DND-41 (cell line): ENCODE results near the gene ITGA2B.

Experiments
- ATAC-seq: fragments of 200-7000 bp; cut with Tn5 transposase; 3 replicates; pipeline ENCODE4 v1.9.1; 2021; ENCODE audit warnings: low read depth; ENCODE audit not compliant: insufficient read depth
- DNase-seq: peaks from one replicate; pipeline ENCODE4 v3.0.0-alpha.2; 2020
- H2AFZ ChIP-seq: 2 replicates; pipeline ENCODE4 v1.6.0; 2012; ENCODE audit warnings: low read depth, low read length
- H3K27ac ChIP-seq: 2 replicates; pipeline ENCODE4 v1.5.1; 2012; ENCODE audit warnings: low read length, inconsistent platforms
- H3K27me3 ChIP-seq: fragments of 200-600 bp; sonication (generic); 2 replicates; pipeline ENCODE4 v1.6.0; 2012; ENCODE audit warnings: low read length, mild to moderate bottlenecking, inconsistent platforms; ENCODE audit not compliant: insufficient read depth, poor library complexity
- H3K36me3 ChIP-seq: 2 replicates; pipeline ENCODE4 v1.5.1; 2012; ENCODE audit warnings: low read length, inconsistent platforms; ENCODE audit not compliant: insufficient read depth
- H3K4me1 ChIP-seq: 2 replicates; pipeline ENCODE4 v1.5.1; 2012; ENCODE audit warnings: mild to moderate bottlenecking, low read length; ENCODE audit not compliant: insufficient read depth
- H3K4me2 ChIP-seq: 2 replicates; pipeline ENCODE4 v1.6.0; 2012; ENCODE audit warnings: mild to moderate bottlenecking, moderate library complexity, low read length, inconsistent platforms; ENCODE audit not compliant: insufficient read depth
- H3K4me3 ChIP-seq, 2 experiments: fragments of 200-600 bp in 1 of 2; shearing (Covaris generic) in 1 of 2; 2 replicates each; pipeline ENCODE4 v1.5.1; 2012 to 2016; ENCODE audit warnings: inconsistent platforms in 2 of 2, low read length in 2 of 2, mild to moderate bottlenecking in 2 of 2, low read depth in 1 of 2, moderate library complexity in 1 of 2
- H3K79me2 ChIP-seq: 2 replicates; pipeline ENCODE4 v1.6.0; 2012; ENCODE audit warnings: low read length, inconsistent platforms; ENCODE audit not compliant: insufficient read depth
- H3K9ac ChIP-seq: 2 replicates; pipeline ENCODE4 v1.6.0; 2012; ENCODE audit warnings: low read depth, mild to moderate bottlenecking, inconsistent platforms, low read length, moderate library complexity
- H3K9me3 ChIP-seq: 2 replicates; pipeline ENCODE4 v1.5.1; 2012; ENCODE audit warnings: low read length, moderate library complexity, mild to moderate bottlenecking, inconsistent platforms; ENCODE audit not compliant: insufficient read depth, severe bottlenecking
- H4K20me1 ChIP-seq: 2 replicates; pipeline ENCODE4 v1.6.0; 2012; ENCODE audit warnings: low read length; ENCODE audit not compliant: insufficient read depth
- CTCF ChIP-seq: IDR thresholded peaks from 2 replicates; pipeline ENCODE4 v1.5.1; 2012; ENCODE audit warnings: borderline replicate concordance, low read length, moderate library complexity, mild to moderate bottlenecking; ENCODE audit not compliant: poor library complexity, severe bottlenecking; ENCODE audit errors: extremely low read depth
- EZH2 ChIP-seq: IDR thresholded peaks from 3 replicates; pipeline ENCODE4 v1.6.1; 2012; ENCODE audit warnings: borderline replicate concordance, low read depth, mild to moderate bottlenecking, moderate library complexity, low read length, inconsistent platforms; ENCODE audit not compliant: severe bottlenecking

ITGA2B gene

GRCh38 chr17:44358066-44358465 lies 31.4 kb downstream of the ITGA2B start:
- no peak overlapping the region for H2AFZ ChIP-seq
- H4K20me1 ChIP-seq, result peaks cover 43% of the 10 kb centered on the region
- peaks cover 12% of the 10 kb centered on the region for H3K79me2 ChIP-seq
- no peak overlapping the region for H3K9ac ChIP-seq
- no peak overlapping the region for H3K4me2 ChIP-seq
- H3K9me3 ChIP-seq, result no peaks in the 10 kb centered on the region
- peaks cover 10% of the 10 kb centered on the region for H3K4me1 ChIP-seq
- H3K27me3 ChIP-seq, result no peaks in the 10 kb centered on the region
- H3K4me3 ChIP-seq, result no peak overlapping the region
- no peak overlapping the region for H3K27ac ChIP-seq
- TF ChIP-seq EZH2 (no peak), CTCF (no peak)
- no peak for DNase-seq
- no peak for ATAC-seq
- H3K36me3 ChIP-seq, result peaks cover 7% of the 10 kb centered on the region

GRCh38 chr17:44356241-44356640 lies 33.2 kb downstream of the ITGA2B start:
- no peak overlapping the region for H3K27ac ChIP-seq
- H3K4me2 ChIP-seq, result no peak overlapping the region
- H3K4me3 ChIP-seq, result no peak overlapping the region
- H2AFZ ChIP-seq, result no peak overlapping the region
- DNase-seq, result no peak
- no peaks in the 10 kb centered on the region for H3K9me3 ChIP-seq
- no peaks in the 10 kb centered on the region for H3K27me3 ChIP-seq
- TF ChIP-seq CTCF (no peak), EZH2 (no peak)
- no peak for ATAC-seq
- H3K9ac ChIP-seq, result no peak overlapping the region
- 0 out of 2 replicates have a peak, but pooled peaks cover under 1% of the 10 kb centered on the region for H3K79me2 ChIP-seq
- H4K20me1 ChIP-seq, result peaks cover 33% of the 10 kb centered on the region
- no peaks in the 10 kb centered on the region; the same call in none of the 2 replicates for H3K4me1 ChIP-seq
- peaks cover 26% of the 10 kb centered on the region for H3K36me3 ChIP-seq

- Histone ChIP-seq H3K27ac (no peak overlapping the region), H3K4me1 (no peaks in the 10 kb centered on the region; the same call in 1 of the 2 replicates), H3K36me3 (peaks cover 31% of the 10 kb centered on the region), H3K4me2 (no peak overlapping the region), H3K4me3 (no peak overlapping the region), H2AFZ (no peak overlapping the region), H3K9me3 (no peaks in the 10 kb centered on the region), H3K9ac (no peak overlapping the region), H4K20me1 (peaks cover 31% of the 10 kb centered on the region), H3K27me3 (no peaks in the 10 kb centered on the region), H3K79me2 (no peaks in the 10 kb centered on the region)
- ATAC-seq, result no peak
- DNase-seq, result no peak
- no peak for TF ChIP-seq CTCF
- no peak for TF ChIP-seq EZH2
These were observed 33.8 kb downstream of the ITGA2B start for GRCh38 chr17:44355642-44356099.
